ENCODE results near the gene NET1.

The NET1 gene

DNA sequence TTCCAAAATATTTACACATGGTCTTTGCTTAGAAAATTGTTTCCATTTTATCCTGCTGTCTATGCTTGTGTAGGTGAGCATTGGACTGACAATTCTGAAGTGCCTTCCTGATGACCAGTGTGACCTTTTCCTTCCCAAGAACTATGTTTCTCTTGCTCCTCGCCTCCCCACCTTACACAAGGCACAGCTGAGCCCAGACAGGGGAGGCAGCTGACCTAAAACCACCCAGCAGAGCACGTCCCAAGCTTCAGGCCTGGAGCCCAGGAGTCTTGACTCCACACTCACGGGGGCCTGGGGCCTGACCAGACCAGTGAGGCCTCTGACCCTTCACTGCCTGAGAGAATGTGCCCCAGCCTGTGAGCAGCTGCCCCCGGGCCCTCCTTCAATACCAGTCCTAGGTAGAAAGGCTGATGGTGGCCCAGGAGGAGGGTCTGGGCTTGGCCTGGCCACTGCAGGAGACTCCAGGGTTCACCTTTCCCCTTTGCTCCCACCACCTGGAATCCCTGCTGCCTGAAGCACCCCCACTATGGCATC is 80.0 kb downstream of the NET1 start:
- H4K20me1 ChIP-seq (ENCODE audit: insufficient read depth, low read length) = no peaks in the 10 kb centered on the region
- H3K27ac ChIP-seq (ENCODE audit: low read length) = no peak overlapping the region
- H2AFZ ChIP-seq (ENCODE audit: low read depth, low read length) = no peak overlapping the region
- H3K79me2 ChIP-seq (ENCODE audit: insufficient read depth, low read length) = no peaks in the 10 kb centered on the region
- H3K4me3 ChIP-seq (ENCODE audit: low read depth in 1 of 2, low read length in 2 of 2) = no peak overlapping the region
- ATAC-seq (ENCODE audit: insufficient read depth, low read depth) (no peak), DNase-seq (no peak)
- H3K36me3 ChIP-seq (ENCODE audit: insufficient read depth, low read length) = no peaks in the 10 kb centered on the region
- no peaks in the 10 kb centered on the region for H3K27me3 ChIP-seq (ENCODE audit: insufficient read depth, low read length, poor library complexity)
- no peaks in the 10 kb centered on the region for H3K4me1 ChIP-seq (ENCODE audit: insufficient read depth, low read length)
- TF ChIP-seq, protein P1, sequence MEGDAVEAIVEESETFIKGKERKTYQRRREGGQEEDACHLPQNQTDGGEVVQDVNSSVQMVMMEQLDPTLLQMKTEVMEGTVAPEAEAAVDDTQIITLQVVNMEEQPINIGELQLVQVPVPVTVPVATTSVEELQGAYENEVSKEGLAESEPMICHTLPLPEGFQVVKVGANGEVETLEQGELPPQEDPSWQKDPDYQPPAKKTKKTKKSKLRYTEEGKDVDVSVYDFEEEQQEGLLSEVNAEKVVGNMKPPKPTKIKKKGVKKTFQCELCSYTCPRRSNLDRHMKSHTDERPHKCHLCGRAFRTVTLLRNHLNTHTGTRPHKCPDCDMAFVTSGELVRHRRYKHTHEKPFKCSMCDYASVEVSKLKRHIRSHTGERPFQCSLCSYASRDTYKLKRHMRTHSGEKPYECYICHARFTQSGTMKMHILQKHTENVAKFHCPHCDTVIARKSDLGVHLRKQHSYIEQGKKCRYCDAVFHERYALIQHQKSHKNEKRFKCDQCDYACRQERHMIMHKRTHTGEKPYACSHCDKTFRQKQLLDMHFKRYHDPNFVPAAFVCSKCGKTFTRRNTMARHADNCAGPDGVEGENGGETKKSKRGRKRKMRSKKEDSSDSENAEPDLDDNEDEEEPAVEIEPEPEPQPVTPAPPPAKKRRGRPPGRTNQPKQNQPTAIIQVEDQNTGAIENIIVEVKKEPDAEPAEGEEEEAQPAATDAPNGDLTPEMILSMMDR (IDR thresholded peaks at IDR 0.05; ENCODE audit: borderline replicate concordance, extremely low read depth, low read length, poor library complexity, severe bottlenecking) = no peak
- no peak for TF ChIP-seq EZH2 (IDR thresholded peaks at IDR 0.05; ENCODE audit: borderline replicate concordance, low read depth, low read length, severe bottlenecking)
- no peak overlapping the region for H3K9ac ChIP-seq (ENCODE audit: low read depth, low read length)
- H3K9me3 ChIP-seq (ENCODE audit: insufficient read depth, low read length, severe bottlenecking) = no peaks in the 10 kb centered on the region
- no peak overlapping the region for H3K4me2 ChIP-seq (ENCODE audit: insufficient read depth, low read length)

DNA sequence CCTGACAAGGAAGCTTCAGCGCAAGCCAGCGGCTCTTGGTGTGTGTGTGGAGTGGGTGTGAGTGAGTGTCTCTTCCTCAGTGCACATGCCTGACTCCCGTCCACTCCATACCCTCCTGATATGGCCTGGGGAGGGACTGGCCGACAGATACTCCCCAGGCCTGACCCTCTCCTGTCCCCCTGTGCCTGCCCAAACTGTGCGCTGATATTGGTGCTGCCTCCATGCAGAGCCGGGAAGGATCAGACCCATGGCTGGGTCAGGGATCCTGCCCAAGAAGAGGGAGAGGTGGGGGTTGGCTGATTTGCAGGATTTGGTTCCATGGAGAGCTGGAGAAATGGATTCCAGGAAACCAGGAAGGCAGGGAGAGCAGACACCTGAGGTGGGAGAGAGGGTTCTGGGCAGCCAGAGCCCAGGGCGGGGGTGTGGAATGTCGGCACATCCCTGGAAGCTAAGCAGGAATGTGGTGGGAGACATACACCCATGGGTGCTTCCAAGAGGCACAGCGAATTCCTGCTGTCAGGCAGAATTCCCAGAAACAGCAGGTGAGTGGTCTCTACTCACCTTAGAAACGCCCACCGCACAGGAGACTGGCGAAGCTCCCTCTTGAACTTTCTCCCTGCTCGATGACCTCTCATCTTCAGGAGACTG is 80.7 kb downstream of the NET1 start:
- Histone ChIP-seq H3K4me2 (ENCODE audit: insufficient read depth, low read length) (no peak overlapping the region), H3K27ac (ENCODE audit: low read length) (no peak overlapping the region), H3K36me3 (ENCODE audit: insufficient read depth, low read length) (no peaks in the 10 kb centered on the region), H3K9ac (ENCODE audit: low read depth, low read length) (no peak overlapping the region), H3K79me2 (ENCODE audit: insufficient read depth, low read length) (no peaks in the 10 kb centered on the region), H3K4me1 (ENCODE audit: insufficient read depth, low read length) (no peaks in the 10 kb centered on the region), H4K20me1 (ENCODE audit: insufficient read depth, low read length) (no peaks in the 10 kb centered on the region), H3K4me3 (ENCODE audit: low read depth in 1 of 2, low read length in 2 of 2) (no peak overlapping the region), H2AFZ (ENCODE audit: low read depth, low read length) (no peak overlapping the region), H3K9me3 (ENCODE audit: insufficient read depth, low read length, severe bottlenecking) (no peaks in the 10 kb centered on the region), H3K27me3 (ENCODE audit: insufficient read depth, low read length, poor library complexity) (no peaks in the 10 kb centered on the region)
- ATAC-seq (ENCODE audit: insufficient read depth, low read depth) (no peak), DNase-seq (no peak)
- TF ChIP-seq EZH2 (IDR thresholded peaks at IDR 0.05; ENCODE audit: borderline replicate concordance, low read depth, low read length, severe bottlenecking) = no peak
- TF ChIP-seq, protein P1 (IDR thresholded peaks at IDR 0.05; ENCODE audit: borderline replicate concordance, extremely low read depth, low read length, poor library complexity, severe bottlenecking) = no peak

DNA sequence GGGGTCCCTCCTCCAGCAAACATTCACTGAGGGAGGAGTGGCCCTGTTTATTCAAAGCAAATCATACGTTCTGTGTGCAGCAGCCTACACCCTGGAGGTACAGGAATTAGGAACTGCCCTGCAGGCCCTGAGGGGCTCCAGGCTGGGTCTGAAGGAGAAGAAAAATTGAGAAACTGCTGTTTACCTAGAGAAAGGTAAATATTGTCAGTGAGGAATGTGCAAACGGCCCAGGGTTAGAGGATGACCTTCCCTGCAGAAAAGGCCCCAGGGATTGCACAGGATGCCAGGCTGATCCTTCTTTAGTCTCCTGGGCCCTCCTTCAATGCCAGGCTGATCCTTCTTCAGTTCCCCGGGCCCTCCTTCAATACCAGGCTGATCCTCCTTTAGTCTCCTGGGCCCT is 81.3 kb downstream of the NET1 start:
- Histone ChIP-seq H3K9ac (ENCODE audit: low read depth, low read length) (no peak overlapping the region), H3K79me2 (ENCODE audit: insufficient read depth, low read length) (no peaks in the 10 kb centered on the region), H3K4me2 (ENCODE audit: insufficient read depth, low read length) (no peak overlapping the region), H3K4me3 (ENCODE audit: low read depth in 1 of 2, low read length in 2 of 2) (no peak overlapping the region), H2AFZ (ENCODE audit: low read depth, low read length) (no peak overlapping the region), H4K20me1 (ENCODE audit: insufficient read depth, low read length) (no peaks in the 10 kb centered on the region), H3K27ac (ENCODE audit: low read length) (no peak overlapping the region), H3K9me3 (ENCODE audit: insufficient read depth, low read length, severe bottlenecking) (no peaks in the 10 kb centered on the region), H3K36me3 (ENCODE audit: insufficient read depth, low read length) (no peaks in the 10 kb centered on the region), H3K4me1 (ENCODE audit: insufficient read depth, low read length) (no peaks in the 10 kb centered on the region), H3K27me3 (ENCODE audit: insufficient read depth, low read length, poor library complexity) (no peaks in the 10 kb centered on the region)
- DNase-seq = no peak
- no peak for ATAC-seq (ENCODE audit: insufficient read depth, low read depth)
- TF ChIP-seq, protein P1 (IDR thresholded peaks at IDR 0.05; ENCODE audit: borderline replicate concordance, extremely low read depth, low read length, poor library complexity, severe bottlenecking) = no peak
- TF ChIP-seq EZH2 (IDR thresholded peaks at IDR 0.05; ENCODE audit: borderline replicate concordance, low read depth, low read length, severe bottlenecking) = no peak
